Mucosa of stomach (tissue), 1 donor: ENCODE data around the gene EML6.

Experiments used
- H3K27me3 ChIP-seq: one replicate; pipeline ENCODE4 v1.7.0; 2013; ENCODE audit warnings: mild to moderate bottlenecking, low read length; ENCODE audit not compliant: control insufficient read depth, insufficient read depth
- H3K36me3 ChIP-seq: one replicate; pipeline ENCODE4 v1.7.0; 2013; ENCODE audit warnings: low read length; ENCODE audit not compliant: control insufficient read depth, insufficient read depth
- H3K4me1 ChIP-seq: one replicate; pipeline ENCODE4 v1.7.0; 2013; ENCODE audit warnings: mild to moderate bottlenecking, low read length; ENCODE audit not compliant: control insufficient read depth, insufficient read depth
- H3K4me3 ChIP-seq: one replicate; pipeline ENCODE4 v1.7.0; 2013; ENCODE audit warnings: low read length
- H3K9ac ChIP-seq: one replicate; pipeline ENCODE4 v1.7.0; 2013; ENCODE audit warnings: mild to moderate bottlenecking, low read length, moderate library complexity
- H3K9me3 ChIP-seq: one replicate; pipeline ENCODE4 v1.7.0; 2013; ENCODE audit warnings: mild to moderate bottlenecking, low read length, moderate library complexity; ENCODE audit not compliant: control insufficient read depth
- donor health status: Pancreatic carcinoma.

EML6 gene

GRCh38 chr2:54723131-54723995 is at the start of gene EML6:
EML6 (plus strand) TSS chr2:54723662; CDS start chr2:54725062, 1,400 bp downstream.
- peak within 1 kb of the TSS; percentile 61 for H3K9ac ChIP-seq
- peak within 1 kb of the TSS; percentile 68 for H3K4me3 ChIP-seq
- no peaks in the 10 kb centered on the region for H3K36me3 ChIP-seq
- peaks cover 14% of the 10 kb centered on the region for H3K4me1 ChIP-seq
- peaks cover 25% of the 10 kb centered on the region for H3K27me3 ChIP-seq
- no peaks in the 10 kb centered on the region for H3K9me3 ChIP-seq

DNA sequence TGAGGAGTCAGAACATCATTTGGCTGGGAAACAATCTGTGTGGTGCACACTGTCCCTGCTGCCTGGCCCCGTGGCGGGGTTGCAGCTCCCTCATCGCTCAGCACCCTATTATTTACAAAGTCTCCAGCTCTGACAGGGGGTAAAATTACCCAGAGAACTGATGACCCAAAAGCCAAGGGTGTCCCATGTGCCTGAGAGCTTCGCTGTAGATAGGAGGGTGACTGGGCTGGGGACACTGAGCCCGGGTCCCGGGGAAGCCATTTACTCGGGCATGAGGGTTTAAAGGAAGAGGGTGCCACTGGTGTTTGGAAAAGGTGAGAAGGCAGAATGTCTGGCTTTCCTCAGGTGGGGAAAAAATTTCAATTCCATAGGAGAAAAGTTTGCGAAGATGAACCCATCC is 48.2 kb upstream of the EML6 start:
- H3K4me3 ChIP-seq: no peak overlapping the region
- no peaks in the 10 kb centered on the region for H3K9me3 ChIP-seq
- peaks cover 19% of the 10 kb centered on the region for H3K4me1 ChIP-seq
- no peaks in the 10 kb centered on the region for H3K36me3 ChIP-seq
- H3K27me3 ChIP-seq: no peaks in the 10 kb centered on the region
- H3K9ac ChIP-seq: no peak overlapping the region

DNA sequence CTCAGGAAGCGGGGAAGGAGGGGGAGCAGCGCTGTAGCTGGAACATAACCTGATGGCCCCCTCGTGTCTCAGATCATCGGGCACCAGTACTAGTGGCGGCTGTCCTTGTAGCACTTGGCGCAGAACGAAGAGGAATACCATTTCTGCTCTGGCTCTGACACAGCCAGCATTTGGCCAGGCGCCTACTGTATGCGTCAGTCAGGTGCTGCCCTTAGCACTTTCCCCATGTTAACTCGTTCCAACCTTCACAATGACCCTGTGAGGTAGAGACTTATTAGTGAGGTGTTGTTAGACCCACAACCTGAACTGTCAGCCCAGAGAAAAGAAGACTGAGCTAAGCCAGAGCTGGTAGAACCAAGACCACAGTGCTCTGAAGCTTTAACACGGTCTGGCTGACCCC is 47.7 kb upstream of the EML6 start:
- H3K27me3 ChIP-seq: no peaks in the 10 kb centered on the region
- H3K4me1 ChIP-seq: peaks cover 19% of the 10 kb centered on the region
- H3K4me3 ChIP-seq: no peak overlapping the region
- H3K36me3 ChIP-seq: no peaks in the 10 kb centered on the region
- no peaks in the 10 kb centered on the region for H3K9me3 ChIP-seq
- H3K9ac ChIP-seq: no peak overlapping the region

DNA sequence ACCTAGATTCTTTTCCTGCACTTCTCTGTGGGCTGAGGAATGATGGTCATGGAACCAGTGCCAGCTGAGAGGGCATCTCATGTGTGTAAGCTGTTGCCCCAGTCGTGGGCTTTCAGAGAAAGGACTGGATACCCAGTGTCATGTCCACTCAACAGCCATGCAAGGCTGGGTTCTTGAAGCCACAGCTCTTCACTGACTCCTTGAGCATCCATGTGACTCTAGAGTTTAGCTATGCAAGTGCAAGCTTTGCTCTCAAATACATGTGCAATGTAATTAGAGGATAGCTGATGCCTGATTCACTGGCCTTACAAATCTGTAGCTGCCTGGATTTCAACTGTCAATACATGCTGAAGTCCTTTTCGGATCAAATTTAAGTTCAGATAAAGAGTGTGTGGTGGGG is 46.8 kb upstream of the EML6 start:
- H3K4me1 ChIP-seq: peaks cover 19% of the 10 kb centered on the region

DNA sequence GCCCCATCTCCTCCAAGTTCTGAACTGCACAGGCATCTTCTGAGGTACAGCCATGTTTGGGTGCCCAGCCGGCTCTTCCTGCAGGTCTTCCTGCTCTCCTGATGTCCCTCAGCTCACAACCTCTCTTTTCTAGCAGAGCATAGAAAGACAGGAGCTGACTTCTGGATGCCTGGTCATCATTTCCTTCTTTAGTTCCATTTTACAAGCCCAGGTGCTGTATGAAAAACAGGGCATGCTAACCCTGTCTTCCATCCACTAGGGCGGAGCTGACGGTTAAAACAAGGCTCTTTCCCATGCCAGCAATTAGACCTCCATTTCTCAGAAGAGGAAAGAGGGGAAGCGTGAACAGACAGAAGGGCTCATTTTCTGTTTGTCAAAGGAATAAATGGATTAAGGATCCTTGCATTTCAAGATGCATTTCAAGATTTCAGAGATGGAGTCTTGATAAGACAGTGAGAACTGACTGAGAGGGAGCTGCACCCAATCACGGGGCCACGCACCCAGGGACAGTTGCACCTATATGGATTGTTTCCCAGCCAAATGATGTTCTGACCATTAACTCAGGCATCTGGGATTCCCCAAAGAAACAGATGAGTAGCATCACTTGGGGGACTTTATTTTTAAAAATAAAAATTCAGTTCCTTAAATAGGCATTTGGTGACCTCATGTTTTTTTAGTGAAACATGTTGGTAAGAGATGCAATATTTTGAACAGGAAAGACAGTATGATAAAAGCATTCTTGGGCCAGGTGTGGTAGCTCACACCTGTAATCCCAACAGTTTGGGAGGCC is 45.8 kb upstream of the EML6 start:
- peaks cover 15% of the 10 kb centered on the region for H3K4me1 ChIP-seq
- H3K4me3 ChIP-seq: no peak overlapping the region
- no peaks in the 10 kb centered on the region for H3K9me3 ChIP-seq
- no peak overlapping the region for H3K9ac ChIP-seq
- H3K36me3 ChIP-seq: no peaks in the 10 kb centered on the region
- H3K27me3 ChIP-seq: no peaks in the 10 kb centered on the region

More for the DNA sequence above, 46.8 kb upstream of the EML6 start:
- Histone ChIP-seq H3K36me3 (no peaks in the 10 kb centered on the region), H3K4me3 (no peak overlapping the region), H3K27me3 (no peaks in the 10 kb centered on the region), H3K9ac (no peak overlapping the region), H3K9me3 (no peaks in the 10 kb centered on the region)

GRCh38 chr2:54678719-54679118 is 44.7 kb upstream of the EML6 start:
- Histone ChIP-seq H3K27me3 (no peaks in the 10 kb centered on the region), H3K9ac (no peak overlapping the region), H3K9me3 (no peaks in the 10 kb centered on the region), H3K4me1 (peaks cover 5% of the 10 kb centered on the region), H3K36me3 (no peaks in the 10 kb centered on the region), H3K4me3 (no peak overlapping the region)

GRCh38 chr2:54680397-54681041 is 42.9 kb upstream of the EML6 start:
- Histone ChIP-seq H3K9ac (no peak overlapping the region), H3K36me3 (no peaks in the 10 kb centered on the region), H3K4me1 (no peaks in the 10 kb centered on the region), H3K27me3 (no peaks in the 10 kb centered on the region), H3K9me3 (no peaks in the 10 kb centered on the region), H3K4me3 (no peak overlapping the region)

GRCh38 chr2:54681416-54681815 is 42.0 kb upstream of the EML6 start:
- Histone ChIP-seq H3K27me3 (no peaks in the 10 kb centered on the region), H3K36me3 (no peaks in the 10 kb centered on the region), H3K4me3 (no peak overlapping the region), H3K4me1 (no peaks in the 10 kb centered on the region), H3K9me3 (no peaks in the 10 kb centered on the region), H3K9ac (no peak overlapping the region)

GRCh38 chr2:54683596-54683995 is 39.9 kb upstream of the EML6 start:
- Histone ChIP-seq H3K4me1 (no peaks in the 10 kb centered on the region), H3K9ac (no peak overlapping the region), H3K4me3 (no peak overlapping the region), H3K36me3 (no peaks in the 10 kb centered on the region), H3K27me3 (no peaks in the 10 kb centered on the region), H3K9me3 (no peaks in the 10 kb centered on the region)

DNA sequence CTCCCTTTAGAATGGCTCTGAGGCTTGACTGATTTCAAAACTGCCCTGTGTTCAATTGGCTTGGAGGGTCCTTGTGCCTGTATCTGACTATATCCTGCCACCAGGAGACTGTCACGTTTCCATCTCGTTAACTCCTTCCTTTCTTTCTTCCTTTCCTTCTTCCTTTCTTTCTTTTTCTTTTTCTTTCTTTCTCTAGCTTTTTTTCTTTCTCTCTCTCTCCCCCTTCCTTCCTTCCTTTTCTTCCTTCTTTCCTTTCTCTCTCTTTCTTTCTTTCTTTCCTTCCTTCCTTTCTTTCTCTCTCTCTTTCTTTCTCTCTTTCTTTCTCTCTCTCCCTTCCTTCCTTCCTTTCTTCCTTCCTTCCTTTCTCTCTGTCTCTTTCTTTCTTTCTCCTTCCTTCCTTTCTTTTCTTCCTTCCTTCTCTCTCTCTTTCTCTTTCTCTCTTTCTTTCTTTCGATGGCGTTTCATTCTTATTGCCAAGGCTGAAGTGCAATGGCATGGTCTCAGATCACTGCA is 38.1 kb upstream of the EML6 start:
- no peaks in the 10 kb centered on the region for H3K36me3 ChIP-seq
- H3K9me3 ChIP-seq: no peaks in the 10 kb centered on the region
- H3K4me1 ChIP-seq: no peaks in the 10 kb centered on the region
- no peaks in the 10 kb centered on the region for H3K27me3 ChIP-seq
- H3K9ac ChIP-seq: no peak overlapping the region
- no peak overlapping the region for H3K4me3 ChIP-seq

DNA sequence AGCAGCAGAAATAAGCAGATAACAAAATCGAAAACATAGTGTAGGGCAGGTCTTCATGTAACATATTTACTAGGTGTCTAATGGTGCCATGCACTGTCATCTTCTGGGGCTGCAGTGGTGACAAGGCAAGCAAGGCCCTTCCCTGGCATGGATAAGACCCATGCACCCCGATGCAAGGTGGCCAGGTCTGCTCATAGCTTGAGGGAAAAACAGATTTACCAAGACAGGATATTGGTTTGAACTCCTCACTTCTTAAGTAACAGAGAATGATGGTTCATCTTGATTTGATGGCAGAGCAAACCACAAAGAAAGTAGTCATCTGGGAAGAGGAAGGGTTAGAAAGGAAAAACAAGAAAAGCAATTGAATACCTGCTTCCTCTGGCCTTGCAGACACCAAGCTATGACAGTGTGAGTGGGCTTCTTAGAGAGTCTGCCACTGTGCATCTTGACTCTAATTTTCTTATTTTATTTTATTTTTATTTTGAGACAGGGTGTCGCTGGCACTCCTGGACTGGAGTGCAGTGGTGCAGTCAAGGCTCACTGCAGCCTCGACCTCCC is 35.8 kb upstream of the EML6 start:
- no peaks in the 10 kb centered on the region for H3K27me3 ChIP-seq
- no peak overlapping the region for H3K9ac ChIP-seq
- no peaks in the 10 kb centered on the region for H3K4me1 ChIP-seq
- no peaks in the 10 kb centered on the region for H3K36me3 ChIP-seq
- no peak overlapping the region for H3K4me3 ChIP-seq
- no peaks in the 10 kb centered on the region for H3K9me3 ChIP-seq
